Measurements from ENCODE around the gene CATSPER1. TPM values are rescaled to one million over a fixed set of nuclear protein-coding genes. Genes with fewer than 3 reads are reported as not detected.
A peak's percentile ranks its signal among the peaks of the same experiment; 100 is the strongest.

Gene CATSPER1
- total RNA-seq, 1 donor from 2014 or later, result not detected

DNA sequence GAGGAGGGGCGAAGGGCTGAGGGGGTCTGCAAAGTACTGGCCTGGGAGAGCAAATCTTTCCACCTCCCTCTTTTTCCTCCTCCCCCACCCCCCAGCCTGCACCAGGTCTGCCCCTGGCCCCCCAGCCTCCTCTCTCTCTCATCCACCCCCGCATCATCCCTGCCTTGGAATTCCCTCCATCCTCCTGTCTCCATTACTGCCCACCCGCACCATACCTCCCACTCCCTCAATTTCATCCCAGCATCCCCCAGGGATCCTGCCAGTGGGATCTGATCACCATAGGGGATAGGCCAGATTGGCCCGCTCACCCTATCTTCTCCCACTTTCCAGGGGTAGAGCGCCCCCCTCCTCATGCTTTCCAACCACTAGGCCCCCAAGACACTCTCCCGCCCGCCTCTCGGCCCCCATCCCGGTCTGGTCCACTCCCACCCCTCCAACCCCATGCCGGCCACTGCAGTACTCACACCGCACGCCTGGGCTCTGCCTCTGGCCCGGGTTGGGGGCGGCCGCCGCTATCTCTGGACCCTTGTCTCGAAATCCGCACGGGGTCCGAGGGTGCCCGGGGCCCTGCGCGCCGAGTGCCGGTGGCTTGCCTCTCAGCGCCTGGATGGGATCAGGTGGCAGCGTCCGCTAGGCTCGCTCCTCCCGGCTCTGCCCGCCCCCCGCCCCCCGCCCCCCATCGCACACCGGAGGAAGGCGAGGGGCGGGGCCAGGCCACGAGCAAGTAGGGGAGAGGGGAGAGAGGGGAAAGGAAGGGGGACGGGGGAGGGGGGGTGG lies 22.5 kb upstream of the CATSPER1 start, which contains the start of gene GAL3ST3:
TSS of gene GAL3ST3 (minus strand) at position 615 of the 777 bp plus-strand sequence. CDS start 3,746 bp downstream, outside the sequence.
- H3K27ac Mint-ChIP-seq (ENCODE audit: unreplicated experiment), result no peak within 1 kb of the TSS
- peaks cover 12% of the 10 kb centered on the region for H3K36me3 Mint-ChIP-seq (ENCODE audit: low read depth, unreplicated experiment)
- H3K4me1 Mint-ChIP-seq (ENCODE audit: unreplicated experiment), result peaks cover 18% of the 10 kb centered on the region
- peak within 1 kb of the TSS; percentile 34 for H3K4me3 Mint-ChIP-seq (ENCODE audit: unreplicated experiment)
- no peaks in the 10 kb centered on the region for H3K9me3 Mint-ChIP-seq (ENCODE audit: unreplicated experiment)
- peaks cover 18% of the 10 kb centered on the region for H3K27me3 Mint-ChIP-seq (ENCODE audit: unreplicated experiment)
- DNase-seq (ENCODE audit: low spot score), result no peak
- TF ChIP-seq, protein P1, sequence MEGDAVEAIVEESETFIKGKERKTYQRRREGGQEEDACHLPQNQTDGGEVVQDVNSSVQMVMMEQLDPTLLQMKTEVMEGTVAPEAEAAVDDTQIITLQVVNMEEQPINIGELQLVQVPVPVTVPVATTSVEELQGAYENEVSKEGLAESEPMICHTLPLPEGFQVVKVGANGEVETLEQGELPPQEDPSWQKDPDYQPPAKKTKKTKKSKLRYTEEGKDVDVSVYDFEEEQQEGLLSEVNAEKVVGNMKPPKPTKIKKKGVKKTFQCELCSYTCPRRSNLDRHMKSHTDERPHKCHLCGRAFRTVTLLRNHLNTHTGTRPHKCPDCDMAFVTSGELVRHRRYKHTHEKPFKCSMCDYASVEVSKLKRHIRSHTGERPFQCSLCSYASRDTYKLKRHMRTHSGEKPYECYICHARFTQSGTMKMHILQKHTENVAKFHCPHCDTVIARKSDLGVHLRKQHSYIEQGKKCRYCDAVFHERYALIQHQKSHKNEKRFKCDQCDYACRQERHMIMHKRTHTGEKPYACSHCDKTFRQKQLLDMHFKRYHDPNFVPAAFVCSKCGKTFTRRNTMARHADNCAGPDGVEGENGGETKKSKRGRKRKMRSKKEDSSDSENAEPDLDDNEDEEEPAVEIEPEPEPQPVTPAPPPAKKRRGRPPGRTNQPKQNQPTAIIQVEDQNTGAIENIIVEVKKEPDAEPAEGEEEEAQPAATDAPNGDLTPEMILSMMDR (IDR thresholded peaks at IDR 0.05; ENCODE audit: unreplicated experiment), result no peak

DNA sequence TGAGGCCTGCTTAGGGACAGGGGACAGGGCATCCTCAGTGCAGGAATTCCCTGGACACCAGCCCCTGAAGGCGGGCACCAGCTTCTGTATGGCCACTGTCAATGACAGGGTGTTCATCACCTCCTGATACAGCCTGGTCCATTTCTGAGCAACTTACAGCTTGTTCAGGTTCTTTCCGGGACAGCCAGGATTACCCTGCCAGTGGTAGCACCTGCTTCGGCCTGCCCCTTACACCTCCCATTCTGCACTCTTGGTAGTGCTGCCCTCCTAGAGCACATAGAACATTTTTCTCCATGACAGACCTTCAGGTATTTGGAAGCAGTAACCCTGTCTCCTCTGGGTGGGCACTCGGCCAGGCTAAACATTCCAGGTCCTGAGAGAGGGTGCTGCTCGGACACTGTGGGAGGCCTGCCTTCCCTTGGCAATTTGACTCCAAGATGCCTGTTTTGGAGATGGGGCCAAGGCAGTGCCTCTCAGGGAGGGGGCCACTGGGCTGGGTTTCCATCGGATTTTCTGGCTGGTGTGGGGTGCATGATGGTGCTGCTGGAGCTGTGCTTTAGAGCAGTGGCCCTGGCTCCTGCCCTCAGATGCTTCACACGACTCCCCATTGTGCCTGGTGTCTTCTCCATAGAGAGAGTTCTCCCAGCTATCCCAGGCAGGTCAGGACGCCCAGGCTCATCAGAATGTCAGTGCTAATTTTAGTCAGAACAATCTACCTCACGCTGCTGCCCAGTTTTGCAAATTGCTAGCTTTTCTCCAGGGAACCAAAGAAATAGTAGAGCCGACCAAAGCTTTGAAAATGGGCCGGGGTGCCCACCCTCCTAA lies 21.5 kb upstream of the CATSPER1 start:
- peaks cover 6% of the 10 kb centered on the region for H3K36me3 Mint-ChIP-seq (ENCODE audit: low read depth, unreplicated experiment)
- peak overlapping the region; percentile 34 for H3K4me3 Mint-ChIP-seq (ENCODE audit: unreplicated experiment)
- no peak for DNase-seq (ENCODE audit: low spot score)
- peaks cover 11% of the 10 kb centered on the region for H3K4me1 Mint-ChIP-seq (ENCODE audit: unreplicated experiment)
- peaks cover 13% of the 10 kb centered on the region for H3K27me3 Mint-ChIP-seq (ENCODE audit: unreplicated experiment)
- TF ChIP-seq, protein P1 (IDR thresholded peaks at IDR 0.05; ENCODE audit: unreplicated experiment), result no peak
- no peak overlapping the region for H3K27ac Mint-ChIP-seq (ENCODE audit: unreplicated experiment)
- H3K9me3 Mint-ChIP-seq (ENCODE audit: unreplicated experiment), result no peaks in the 10 kb centered on the region

DNA sequence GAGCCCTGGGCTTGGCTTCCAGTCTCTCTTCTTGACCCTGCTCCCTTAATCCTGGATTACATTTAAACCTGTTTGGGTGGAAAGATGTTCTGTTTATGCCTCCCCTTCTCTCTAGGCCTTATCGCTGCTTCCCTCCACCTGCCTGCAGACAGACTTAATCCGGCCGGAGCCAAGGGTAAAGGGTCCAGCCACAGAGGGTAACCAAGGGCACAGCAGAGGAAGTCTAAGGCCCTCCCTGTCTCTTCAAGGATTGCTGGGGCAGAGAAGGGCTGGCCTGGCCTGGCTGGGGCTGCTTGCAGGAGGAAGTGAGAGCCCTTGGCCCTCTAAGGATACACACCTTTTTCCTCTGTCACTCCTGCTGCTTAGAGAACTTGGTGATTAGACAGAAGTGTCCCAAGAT lies 20.6 kb upstream of the CATSPER1 start:
- peaks cover 9% of the 10 kb centered on the region for H3K4me1 Mint-ChIP-seq (ENCODE audit: unreplicated experiment)
- peaks cover 5% of the 10 kb centered on the region for H3K36me3 Mint-ChIP-seq (ENCODE audit: low read depth, unreplicated experiment)
- H3K4me3 Mint-ChIP-seq (ENCODE audit: unreplicated experiment), result no peak overlapping the region
- TF ChIP-seq, protein P1 (IDR thresholded peaks at IDR 0.05; ENCODE audit: unreplicated experiment), result no peak
- no peak for DNase-seq (ENCODE audit: low spot score)
- no peak overlapping the region for H3K27ac Mint-ChIP-seq (ENCODE audit: unreplicated experiment)
- H3K9me3 Mint-ChIP-seq (ENCODE audit: unreplicated experiment), result no peaks in the 10 kb centered on the region
- H3K27me3 Mint-ChIP-seq (ENCODE audit: unreplicated experiment), result peaks cover 12% of the 10 kb centered on the region

DNA sequence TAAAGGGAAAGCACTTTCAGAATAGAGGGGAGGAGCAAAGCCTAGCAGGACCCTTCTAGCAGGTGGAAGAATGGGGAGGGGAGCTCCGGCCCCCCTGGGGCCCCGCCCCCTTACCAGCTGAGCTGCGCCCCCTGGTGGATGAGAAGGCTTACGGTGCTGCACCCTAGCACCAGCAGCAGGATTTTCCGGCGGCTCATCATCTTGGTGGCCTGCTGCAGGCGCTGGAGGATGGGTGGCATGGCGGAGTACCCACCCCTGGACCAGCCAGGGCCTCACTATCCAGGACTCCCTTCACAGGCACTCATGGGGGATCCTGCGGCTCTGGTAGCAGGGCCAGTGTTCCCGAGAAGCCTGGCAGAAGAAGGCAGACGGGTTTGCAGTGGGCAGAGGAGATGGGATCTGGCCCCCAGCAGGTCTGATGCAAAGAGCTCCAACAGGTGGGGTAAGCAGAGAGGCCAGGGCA lies 18.9 kb upstream of the CATSPER1 start:
- Mint-ChIP-seq H3K27me3 (ENCODE audit: unreplicated experiment) (peaks cover 13% of the 10 kb centered on the region), H3K4me1 (ENCODE audit: unreplicated experiment) (peaks cover 2% of the 10 kb centered on the region), H3K36me3 (ENCODE audit: low read depth, unreplicated experiment) (peaks cover 7% of the 10 kb centered on the region), H3K9me3 (ENCODE audit: unreplicated experiment) (no peaks in the 10 kb centered on the region), H3K4me3 (ENCODE audit: unreplicated experiment) (no peak overlapping the region), H3K27ac (ENCODE audit: unreplicated experiment) (no peak overlapping the region)
- DNase-seq (ENCODE audit: low spot score), result peak; percentile 88
- TF ChIP-seq, protein P1 (IDR thresholded peaks at IDR 0.05; ENCODE audit: unreplicated experiment), result peak; percentile 97
